22Rv1 (cell line): ENCODE data around the gene KCNIP3.

Source experiments
- CTCF ChIP-seq: fragments of 450-650 bp; IDR thresholded peaks from 2 replicates; pipeline ENCODE4 v1.5.1; 2017; ENCODE audit warnings: mild to moderate bottlenecking
- ZFX ChIP-seq: fragments of 450-650 bp; IDR thresholded peaks from 2 replicates; pipeline ENCODE4 v1.6.1; 2017; ENCODE audit warnings: antibody characterized with exemption, borderline replicate concordance

GRCh38 chr2:95357717-95358280, 60.7 kb downstream of the KCNIP3 start:
- TF ChIP-seq CTCF (no peak), ZFX (no peak)
